ENCODE data around the gene FBXO10. TPM values are rescaled to one million over a fixed set of nuclear protein-coding genes. Genes with fewer than 3 reads are reported as not detected.

The FBXO10 gene
- total RNA-seq, 4 donors from 2014 or later, result 49.8 to 62.2 (median 53.5) TPM

GRCh38 chr9:37549527-37549926, 26.7 kb downstream of the FBXO10 start:
- H3K36me3 ChIP-seq, result no peaks in the 10 kb centered on the region
- TF ChIP-seq CTCF (IDR thresholded peaks at IDR 0.05 in 4 of 5, conservative IDR thresholded peaks at IDR 0.05 in 1 of 5), result no peak
- no peak for TF ChIP-seq POLR2A (IDR thresholded peaks at IDR 0.05)
- no peaks in the 10 kb centered on the region for H3K27me3 ChIP-seq
- in situ Hi-C loops (cut with MboI; ENCODE audit: low sequenced_read_pairs in 4 of 4), result no loop called here
- intact Hi-C loops (cut with DNase I; ENCODE audit: low total_unique reads), result no loop called here
- H3K9me3 ChIP-seq, result no peaks in the 10 kb centered on the region
- H3K4me3 ChIP-seq, result no peak overlapping the region
- no peak for DNase-seq
- peak in 1 of 2 donors; percentile 40 for ATAC-seq
- H3K27ac ChIP-seq, result peak overlapping the region; percentile 40 to 63 (median 46)
- H3K4me1 ChIP-seq, result peaks cover 10 to 14% of the 10 kb centered on the region in 2 donors

GRCh38 chr9:37547328-37547878, 28.8 kb downstream of the FBXO10 start:
- intact Hi-C loops (cut with DNase I; ENCODE audit: low total_unique reads), result no loop called here
- Histone ChIP-seq H3K4me1 (peaks cover 13 to 16% of the 10 kb centered on the region in 2 donors), H3K27ac (no peak overlapping the region), H3K36me3 (no peaks in the 10 kb centered on the region), H3K9me3 (no peaks in the 10 kb centered on the region), H3K27me3 (no peaks in the 10 kb centered on the region), H3K4me3 (no peak overlapping the region)
- ATAC-seq, result no peak
- in situ Hi-C loops (cut with MboI; ENCODE audit: low sequenced_read_pairs in 4 of 4), result no loop called here
- no peak for DNase-seq
- no peak for TF ChIP-seq POLR2A (IDR thresholded peaks at IDR 0.05)
- TF ChIP-seq CTCF (IDR thresholded peaks at IDR 0.05 in 4 of 5, conservative IDR thresholded peaks at IDR 0.05 in 1 of 5), result no peak

DNA sequence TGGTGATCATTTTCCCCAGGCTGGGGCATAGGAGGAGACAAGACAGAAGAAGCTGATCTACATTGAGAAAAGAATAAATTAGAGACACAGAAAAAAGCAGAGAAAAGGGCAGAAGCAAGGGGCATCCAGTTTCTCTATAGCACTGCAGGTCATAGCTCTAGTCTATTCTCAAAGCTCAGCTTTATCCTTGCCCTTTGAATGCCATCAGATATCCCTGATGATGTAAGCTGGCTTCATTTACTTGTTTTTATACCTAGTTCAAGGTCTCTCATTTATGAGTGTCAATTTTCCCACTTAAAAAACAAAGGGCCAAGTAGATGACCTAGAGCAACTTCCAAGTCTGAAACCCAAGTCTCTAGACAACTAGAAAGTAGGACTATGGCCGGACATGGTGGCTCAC, 32.7 kb downstream of the FBXO10 start:
- TF ChIP-seq CTCF (IDR thresholded peaks at IDR 0.05 in 4 of 5, conservative IDR thresholded peaks at IDR 0.05 in 1 of 5) (no peak), POLR2A (IDR thresholded peaks at IDR 0.05) (no peak)
- H3K36me3 ChIP-seq, result peaks cover 0 to 20% of the 10 kb centered on the region in 2 donors
- H3K4me3 ChIP-seq, result no peak overlapping the region
- in situ Hi-C loops (cut with MboI; ENCODE audit: low sequenced_read_pairs in 4 of 4) (no loop called here), intact Hi-C loops (cut with DNase I; ENCODE audit: low total_unique reads) (no loop called here)
- H3K27ac ChIP-seq, result no peak overlapping the region
- H3K9me3 ChIP-seq, result no peaks in the 10 kb centered on the region
- ATAC-seq (no peak), DNase-seq (no peak)
- H3K4me1 ChIP-seq, result peaks cover 10 to 16% of the 10 kb centered on the region in 2 donors
- no peaks in the 10 kb centered on the region for H3K27me3 ChIP-seq

DNA sequence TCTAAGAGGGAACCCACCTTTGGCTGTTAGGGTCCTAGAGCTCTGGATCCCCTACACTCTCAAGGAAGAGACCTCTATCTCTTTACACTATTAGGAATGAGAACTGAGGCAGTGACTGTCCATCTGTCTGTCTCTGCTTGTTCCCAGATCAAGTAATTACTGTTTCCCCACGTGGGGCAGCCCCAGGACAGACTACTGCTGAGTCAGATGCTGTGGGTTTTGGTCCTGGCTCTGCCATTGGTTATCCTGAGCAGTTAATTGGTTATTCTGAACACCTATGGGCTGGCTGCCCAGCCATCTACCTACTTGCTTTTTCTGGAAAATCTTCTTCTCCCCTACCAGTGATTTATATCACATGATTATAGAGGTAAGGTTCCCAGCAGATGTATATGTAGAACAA, 33.3 kb downstream of the FBXO10 start:
- no peaks in the 10 kb centered on the region for H3K9me3 ChIP-seq
- DNase-seq, result no peak
- TF ChIP-seq POLR2A (IDR thresholded peaks at IDR 0.05) (no peak), CTCF (IDR thresholded peaks at IDR 0.05 in 4 of 5, conservative IDR thresholded peaks at IDR 0.05 in 1 of 5) (no peak)
- H3K4me3 ChIP-seq, result no peak overlapping the region
- peaks cover 10 to 16% of the 10 kb centered on the region in 2 donors for H3K4me1 ChIP-seq
- no peak overlapping the region for H3K27ac ChIP-seq
- intact Hi-C loops (cut with DNase I; ENCODE audit: low total_unique reads), result no loop called here
- peaks cover 0 to 24% of the 10 kb centered on the region in 2 donors for H3K36me3 ChIP-seq
- H3K27me3 ChIP-seq, result no peaks in the 10 kb centered on the region
- ATAC-seq, result no peak
- in situ Hi-C loops (cut with MboI; ENCODE audit: low sequenced_read_pairs in 4 of 4), result no loop called here

GRCh38 chr9:37542488-37542887, 33.7 kb downstream of the FBXO10 start:
- in situ Hi-C loops (cut with MboI; ENCODE audit: low sequenced_read_pairs in 4 of 4) (no loop called here), intact Hi-C loops (cut with DNase I; ENCODE audit: low total_unique reads) (no loop called here)
- Histone ChIP-seq H3K36me3 (peaks cover 0 to 29% of the 10 kb centered on the region in 2 donors), H3K9me3 (no peaks in the 10 kb centered on the region), H3K4me1 (peaks cover 10 to 16% of the 10 kb centered on the region in 2 donors), H3K27ac (no peak overlapping the region), H3K4me3 (no peak overlapping the region), H3K27me3 (no peaks in the 10 kb centered on the region)
- DNase-seq (no peak), ATAC-seq (no peak)
- TF ChIP-seq POLR2A (IDR thresholded peaks at IDR 0.05) (no peak), CTCF (IDR thresholded peaks at IDR 0.05 in 4 of 5, conservative IDR thresholded peaks at IDR 0.05 in 1 of 5) (no peak)

Measured in gastrocnemius medialis (tissue), 4 donors.